WTC11 (cell line): ENCODE results near the gene SLC38A10. TPM values are rescaled to one million over a fixed set of nuclear protein-coding genes. Genes with fewer than 3 reads are reported as not detected.

Experiments
- ATAC-seq: fragments of 200-7000 bp; cut with Tn5 transposase; 2 replicates; pipeline ENCODE4 v1.10.0; 2021; ENCODE audit warnings: mild to moderate bottlenecking, moderate library complexity
- CTCF ChIA-PET: fragments of 300-600 bp; sonication (Branson Sonifier 250); formaldehyde crosslinking; loops from one replicate; lab custom pipeline; 2021; ENCODE audit warnings: antibody characterized with exemption; lab: Charles Lee
- POLR2A ChIA-PET: fragments of 350-600 bp; sonication (Branson Sonifier 250); formaldehyde crosslinking; loops from one replicate; lab custom pipeline; 2021; ENCODE audit warnings: antibody characterized with exemption; lab: Charles Lee
- DNase-seq: peaks from one replicate; pipeline ENCODE4 v3.0.0; 2021; ENCODE audit warnings: low spot score
- H3K27ac Mint-ChIP-seq: 2 replicates; pipeline ENCODE4 v1.8.0; 2021; ENCODE audit warnings: mixed read lengths
- H3K27me3 Mint-ChIP-seq: 2 replicates; pipeline ENCODE4 v1.8.0; 2021; ENCODE audit warnings: low read depth, mild to moderate bottlenecking, moderate library complexity, mixed read lengths
- H3K36me3 Mint-ChIP-seq: 2 replicates; pipeline ENCODE4 v1.8.0; 2021; ENCODE audit warnings: mixed read lengths
- H3K4me1 Mint-ChIP-seq: 2 replicates; pipeline ENCODE4 v1.8.0; 2022; ENCODE audit warnings: mixed read lengths
- H3K4me3 Mint-ChIP-seq: 2 replicates; pipeline ENCODE4 v1.8.0; 2021; ENCODE audit warnings: mild to moderate bottlenecking, moderate library complexity, mixed read lengths
- H3K9me3 Mint-ChIP-seq: 2 replicates; pipeline ENCODE4 v1.8.0; 2021; ENCODE audit warnings: mixed read lengths
- E2F4 ChIP-seq: sonication (generic); formaldehyde crosslinking; IDR thresholded peaks from 2 replicates; pipeline ENCODE4 v1.8.1; 2022; ENCODE audit warnings: low read depth, mild to moderate bottlenecking, moderate library complexity, missing genetic modification reagents, borderline replicate concordance
- ELF4 ChIP-seq: sonication (generic); formaldehyde crosslinking; IDR thresholded peaks from 2 replicates; pipeline ENCODE4 v1.8.1; 2022; ENCODE audit warnings: low read depth, mild to moderate bottlenecking, moderate library complexity, missing genetic modification reagents
- FOXK1 ChIP-seq: sonication (generic); formaldehyde crosslinking; IDR thresholded peaks from 2 replicates; pipeline ENCODE4 v1.8.0; 2022; ENCODE audit warnings: mild to moderate bottlenecking, moderate library complexity, missing genetic modification reagents
- GABPB1 ChIP-seq: sonication (generic); formaldehyde crosslinking; IDR thresholded peaks from 2 replicates; pipeline ENCODE4 v1.8.1; 2023; ENCODE audit warnings: mild to moderate bottlenecking, missing genetic modification reagents
- IRF1 ChIP-seq: sonication (generic); formaldehyde crosslinking; IDR thresholded peaks from 2 replicates; pipeline ENCODE4 v1.8.0; 2023; ENCODE audit warnings: missing genetic modification reagents
- JUN ChIP-seq: sonication (generic); formaldehyde crosslinking; IDR thresholded peaks from 2 replicates; pipeline ENCODE4 v1.8.0; 2023; ENCODE audit warnings: mild to moderate bottlenecking, missing genetic modification reagents
- MAX ChIP-seq: sonication (generic); formaldehyde crosslinking; IDR thresholded peaks from 2 replicates; pipeline ENCODE4 v1.8.0; 2022; ENCODE audit warnings: mild to moderate bottlenecking, missing genetic modification reagents
- NFATC4 ChIP-seq: fragments of 250-450 bp; sonication (Bioruptor Pico); IDR thresholded peaks from 2 replicates; pipeline ENCODE4 v1.9.0; 2021; ENCODE audit warnings: mild to moderate bottlenecking
- NR3C1 ChIP-seq: sonication (generic); formaldehyde crosslinking; conservative IDR thresholded peaks from 2 replicates; pipeline ENCODE4 v1.8.1; 2023; ENCODE audit warnings: low read depth, mild to moderate bottlenecking, missing genetic modification reagents
- SOX15 ChIP-seq: fragments of 250-450 bp; sonication (Bioruptor Pico); IDR thresholded peaks from 2 replicates; pipeline ENCODE4 v1.9.0; 2021; ENCODE audit warnings: mild to moderate bottlenecking
- SP1 ChIP-seq: sonication (generic); formaldehyde crosslinking; conservative IDR thresholded peaks from 2 replicates; pipeline ENCODE4 v1.8.1; 2022; ENCODE audit warnings: missing genetic modification reagents
- TP53 ChIP-seq: sonication (generic); formaldehyde crosslinking; IDR thresholded peaks from 2 replicates; pipeline ENCODE4 v1.8.1; 2023; ENCODE audit warnings: mild to moderate bottlenecking, missing genetic modification reagents
- USF2 ChIP-seq: sonication (generic); formaldehyde crosslinking; IDR thresholded peaks from 2 replicates; pipeline ENCODE4 v1.8.1; 2023; ENCODE audit warnings: mild to moderate bottlenecking, missing genetic modification reagents, moderate library complexity
- ZNF138 ChIP-seq: sonication (generic); formaldehyde crosslinking; conservative IDR thresholded peaks from 2 replicates; pipeline ENCODE4 v1.8.1; 2022; ENCODE audit warnings: mild to moderate bottlenecking, moderate library complexity, missing genetic modification reagents
- ZNF416 ChIP-seq: fragments of 250-450 bp; sonication (Bioruptor Pico); IDR thresholded peaks from 2 replicates; pipeline ENCODE4 v1.9.0; 2021; ENCODE audit warnings: mild to moderate bottlenecking, inconsistent platforms
- ZNF423 ChIP-seq: fragments of 250-450 bp; sonication (Bioruptor Pico); IDR thresholded peaks from 2 replicates; pipeline ENCODE4 v2.1.2; 2022; ENCODE audit warnings: mild to moderate bottlenecking, moderate library complexity
- ZNF512 ChIP-seq: sonication (generic); formaldehyde crosslinking; IDR thresholded peaks from 2 replicates; pipeline ENCODE4 v1.8.1; 2022; ENCODE audit warnings: missing genetic modification reagents, borderline replicate concordance
- total RNA-seq: library from RNA; stranded (reverse); gene quantifications from 3 replicates; pipeline ENCODE4 v1.2.3, GENCODE V29; 2021
- TF ChIP-seq, protein P1 (sequence below): sonication (generic); formaldehyde crosslinking; conservative IDR thresholded peaks from 2 replicates; pipeline ENCODE4 v1.8.1; 2022; ENCODE audit warnings: mild to moderate bottlenecking, missing genetic modification reagents
- TF ChIP-seq, protein P2 (sequence below): fragments of 250-450 bp; sonication (Bioruptor Pico); IDR thresholded peaks from 2 replicates; pipeline ENCODE4 v1.9.0; 2021; ENCODE audit warnings: mild to moderate bottlenecking
- TF ChIP-seq, protein P3 (sequence below): fragments of 250-450 bp; sonication (Bioruptor Pico); conservative IDR thresholded peaks from 2 replicates; pipeline ENCODE4 v1.9.0; 2021; ENCODE audit warnings: mild to moderate bottlenecking

SLC38A10 gene
- total RNA-seq, 1 experiment from 2014 or later = 47.0 TPM

- DNase-seq (no peak), ATAC-seq (no peak)
- no peak overlapping the region for H3K27ac Mint-ChIP-seq
- H3K4me3 Mint-ChIP-seq = no peak overlapping the region
- CTCF ChIA-PET = interaction anchor here (1.1 to 1.4 kb wide), 5 partner anchors 8 to 108 kb away, joined by 3 to 7 read pairs (median 4); no protein-coding TSS in a partner anchor
- TF ChIP-seq SP1 (CRISPR knock-in tag) (no peak), USF2 (CRISPR knock-in tag) (no peak), GABPB1 (CRISPR knock-in tag) (no peak), IRF1 (CRISPR knock-in tag) (no peak), NR3C1 (no peak), MAX (no peak), ZNF416 (CRISPR knock-in tag) (no peak), FOXK1 (CRISPR knock-in tag) (no peak), NFATC4 (CRISPR knock-in tag) (no peak)
- TF ChIP-seq, protein P1, sequence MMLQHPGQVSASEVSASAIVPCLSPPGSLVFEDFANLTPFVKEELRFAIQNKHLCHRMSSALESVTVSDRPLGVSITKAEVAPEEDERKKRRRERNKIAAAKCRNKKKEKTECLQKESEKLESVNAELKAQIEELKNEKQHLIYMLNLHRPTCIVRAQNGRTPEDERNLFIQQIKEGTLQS (CRISPR knock-in tag) = no peak
- no peaks in the 10 kb centered on the region for H3K9me3 Mint-ChIP-seq
- peaks cover 14% of the 10 kb centered on the region for H3K36me3 Mint-ChIP-seq
- H3K4me1 Mint-ChIP-seq = no peaks in the 10 kb centered on the region
- POLR2A ChIA-PET = no interaction called here
- H3K27me3 Mint-ChIP-seq = peaks cover 14% of the 10 kb centered on the region
Measured at GRCh38 chr17:81229666-81229920, 65.5 kb downstream of the SLC38A10 start.

GRCh38 chr17:81228834-81229665 lies 66.1 kb downstream of the SLC38A10 start:
- no peak overlapping the region for H3K4me3 Mint-ChIP-seq
- ChIA-PET POLR2A (no interaction called here), CTCF (interaction anchor here (1.0 to 1.1 kb wide), 4 partner anchors 10 to 107 kb away, joined by 3 to 7 read pairs (median 4); partner anchors contain the start of gene NDUFAF8)
- DNase-seq (no peak), ATAC-seq (no peak)
- H3K36me3 Mint-ChIP-seq = peaks cover 14% of the 10 kb centered on the region
- no peak overlapping the region for H3K27ac Mint-ChIP-seq
- peaks cover 16% of the 10 kb centered on the region for H3K27me3 Mint-ChIP-seq
- H3K9me3 Mint-ChIP-seq = no peaks in the 10 kb centered on the region
- H3K4me1 Mint-ChIP-seq = peaks cover under 1% of the 10 kb centered on the region; the same call in 1 of the 2 replicates
- TF ChIP-seq MAX = no peak
- TF ChIP-seq, protein P2, sequence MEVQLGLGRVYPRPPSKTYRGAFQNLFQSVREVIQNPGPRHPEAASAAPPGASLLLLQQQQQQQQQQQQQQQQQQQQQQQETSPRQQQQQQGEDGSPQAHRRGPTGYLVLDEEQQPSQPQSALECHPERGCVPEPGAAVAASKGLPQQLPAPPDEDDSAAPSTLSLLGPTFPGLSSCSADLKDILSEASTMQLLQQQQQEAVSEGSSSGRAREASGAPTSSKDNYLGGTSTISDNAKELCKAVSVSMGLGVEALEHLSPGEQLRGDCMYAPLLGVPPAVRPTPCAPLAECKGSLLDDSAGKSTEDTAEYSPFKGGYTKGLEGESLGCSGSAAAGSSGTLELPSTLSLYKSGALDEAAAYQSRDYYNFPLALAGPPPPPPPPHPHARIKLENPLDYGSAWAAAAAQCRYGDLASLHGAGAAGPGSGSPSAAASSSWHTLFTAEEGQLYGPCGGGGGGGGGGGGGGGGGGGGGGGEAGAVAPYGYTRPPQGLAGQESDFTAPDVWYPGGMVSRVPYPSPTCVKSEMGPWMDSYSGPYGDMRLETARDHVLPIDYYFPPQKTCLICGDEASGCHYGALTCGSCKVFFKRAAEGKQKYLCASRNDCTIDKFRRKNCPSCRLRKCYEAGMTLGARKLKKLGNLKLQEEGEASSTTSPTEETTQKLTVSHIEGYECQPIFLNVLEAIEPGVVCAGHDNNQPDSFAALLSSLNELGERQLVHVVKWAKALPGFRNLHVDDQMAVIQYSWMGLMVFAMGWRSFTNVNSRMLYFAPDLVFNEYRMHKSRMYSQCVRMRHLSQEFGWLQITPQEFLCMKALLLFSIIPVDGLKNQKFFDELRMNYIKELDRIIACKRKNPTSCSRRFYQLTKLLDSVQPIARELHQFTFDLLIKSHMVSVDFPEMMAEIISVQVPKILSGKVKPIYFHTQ (CRISPR knock-in tag) = no peak
- no peak for TF ChIP-seq IRF1 (CRISPR knock-in tag)
- TF ChIP-seq, protein P3, sequence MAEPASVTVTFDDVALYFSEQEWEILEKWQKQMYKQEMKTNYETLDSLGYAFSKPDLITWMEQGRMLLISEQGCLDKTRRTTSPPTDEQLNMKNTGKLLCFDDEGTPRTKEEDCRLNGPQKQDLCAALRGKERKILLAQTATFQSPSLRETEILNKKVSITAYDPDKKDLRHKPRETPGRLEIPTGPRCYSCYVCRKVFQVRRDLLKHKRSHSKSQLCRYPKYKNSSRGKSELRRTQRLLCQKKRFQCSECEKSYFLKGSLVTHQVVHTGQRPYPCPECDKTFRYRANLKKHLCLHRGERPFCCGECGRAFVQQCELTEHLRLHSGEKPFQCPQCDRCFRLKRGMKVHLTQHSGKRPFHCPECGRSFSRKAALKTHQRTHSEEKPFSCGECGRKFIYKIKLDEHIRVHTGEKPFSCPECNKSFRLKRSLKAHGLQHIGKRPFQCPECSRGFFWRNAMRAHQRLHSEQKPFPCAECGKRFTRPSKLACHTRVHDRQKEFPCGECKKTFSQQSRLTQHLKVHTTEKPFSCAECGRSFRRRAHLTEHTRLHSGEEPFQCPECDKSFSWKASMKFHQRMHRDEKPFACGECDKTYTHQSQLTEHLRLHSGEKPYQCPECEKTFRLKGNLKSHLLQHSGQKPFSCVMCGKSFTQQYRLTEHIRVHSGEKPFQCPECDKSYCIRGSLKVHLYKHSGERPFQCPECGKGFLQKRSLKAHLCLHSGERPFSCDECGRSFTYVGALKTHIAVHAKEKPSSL = no peak
- no peak for TF ChIP-seq E2F4 (CRISPR knock-in tag)
- TF ChIP-seq TP53 (CRISPR knock-in tag) = no peak
- no peak for TF ChIP-seq JUN (CRISPR knock-in tag)
- no peak for TF ChIP-seq ZNF138 (CRISPR knock-in tag)
- no peak for TF ChIP-seq ELF4 (CRISPR knock-in tag)
- TF ChIP-seq ZNF423 (CRISPR knock-in tag) = no peak
- no peak for TF ChIP-seq SOX15 (CRISPR knock-in tag)
- no peak for TF ChIP-seq ZNF512 (CRISPR knock-in tag)
